ENCODE data around the gene RANBP17.
"Not testable (repeated sequence)": the region's sequence is repeated elsewhere in the genome, so short reads cannot be mapped to it uniquely, and the experiment has no call there.

RANBP17 gene

DNA sequence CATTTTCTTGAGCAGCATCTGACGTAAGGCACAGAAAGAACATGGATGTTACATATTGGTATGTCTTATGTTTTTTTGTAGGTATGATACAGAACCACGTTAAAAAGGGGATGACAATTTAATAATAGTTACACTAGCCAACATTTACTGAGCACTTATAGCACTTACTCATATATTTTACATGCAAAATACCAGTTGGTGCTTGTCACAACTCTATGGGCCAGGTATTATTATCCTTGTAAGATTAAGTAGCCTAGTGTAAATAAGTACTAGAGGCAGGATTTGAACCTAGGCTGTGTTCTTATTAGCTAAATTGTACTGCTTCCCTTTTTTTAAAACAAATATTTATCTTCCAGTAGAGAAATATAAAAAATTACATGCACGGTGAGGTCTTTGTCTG is 83.5 kb downstream of the RANBP17 start:
- no peak for DNase-seq (ENCODE audit: low spot score)

DNA sequence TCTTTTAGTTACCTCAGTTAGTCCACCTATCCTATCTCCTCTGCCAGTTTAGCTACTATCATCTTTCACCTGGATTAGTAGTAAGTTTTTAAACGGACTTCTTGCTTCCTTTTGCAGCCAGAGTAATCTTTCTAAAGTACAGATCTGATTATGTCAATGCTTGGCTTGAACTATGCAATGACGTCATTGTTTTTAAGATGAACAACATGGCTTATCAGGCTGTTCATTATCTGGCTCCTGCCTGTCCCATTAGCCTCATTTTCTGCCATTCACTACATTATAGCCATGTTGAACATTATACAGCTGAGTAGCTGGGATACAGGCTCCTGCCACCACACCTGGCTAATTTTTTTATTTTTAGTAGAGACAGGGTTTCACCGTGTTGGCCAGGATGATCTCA is 98.7 kb downstream of the RANBP17 start:
- DNase-seq (ENCODE audit: low spot score), result no peak

DNA sequence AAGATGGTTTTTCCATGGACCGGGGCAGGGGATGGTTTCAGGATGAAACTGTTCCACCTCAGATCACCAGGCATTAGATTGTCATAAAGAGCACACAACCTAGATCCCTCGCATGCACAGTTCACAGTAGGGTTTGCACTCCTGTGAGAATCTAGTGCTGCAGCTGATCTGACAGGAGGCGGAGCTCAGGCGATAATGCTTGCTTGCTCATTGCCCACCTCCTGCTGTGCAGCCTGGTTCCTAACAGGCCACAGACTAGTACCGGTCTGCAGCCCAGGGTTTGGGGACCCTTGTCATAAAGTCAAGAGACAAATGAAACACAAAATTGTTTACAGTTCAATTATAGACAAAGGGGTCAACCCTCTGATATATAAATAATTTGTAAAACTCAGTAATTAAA is 101.7 kb downstream of the RANBP17 start:
- no peak for DNase-seq (ENCODE audit: low spot score)

DNA sequence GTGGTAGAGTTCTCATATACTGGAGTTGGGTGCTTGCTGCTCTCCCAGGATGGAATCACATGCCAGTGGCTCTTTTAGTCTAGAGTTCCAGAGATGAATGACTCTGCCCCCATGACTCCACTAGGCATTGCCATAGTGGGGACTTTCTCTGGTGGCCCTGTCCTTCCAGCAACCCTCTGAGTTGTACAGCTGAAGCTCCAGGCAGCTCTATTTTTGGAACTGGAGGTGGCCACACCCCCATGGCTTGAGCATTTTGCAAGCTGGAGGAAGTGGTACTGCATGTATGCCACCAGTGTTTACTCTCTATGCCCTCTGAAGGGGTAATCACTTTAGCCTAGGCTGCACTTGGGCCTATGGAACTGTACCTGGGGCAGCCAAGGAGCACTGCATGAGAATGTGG is 112.6 kb downstream of the RANBP17 start:
- no peak for DNase-seq (ENCODE audit: low spot score)

DNA sequence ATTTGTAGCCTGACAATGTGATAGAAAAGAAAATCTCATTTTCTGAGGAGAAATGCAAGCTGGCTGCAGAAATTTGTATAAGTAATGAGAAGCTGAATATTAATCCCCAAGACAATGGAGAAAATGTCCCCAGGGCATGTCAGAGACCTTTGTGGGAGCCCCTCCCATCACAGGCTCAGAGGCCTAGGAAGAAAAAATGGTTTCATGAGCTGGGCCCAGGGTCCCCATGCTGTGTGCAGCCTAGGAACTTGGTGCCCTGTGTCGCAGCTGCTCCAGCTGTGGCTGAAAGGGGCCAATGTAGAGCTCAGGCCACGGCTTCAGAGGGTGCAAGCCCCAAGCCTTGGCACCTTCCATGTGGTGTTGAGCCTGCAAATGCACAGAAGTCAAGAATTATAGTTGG is 118.4 kb downstream of the RANBP17 start:
- DNase-seq (ENCODE audit: low spot score), result not testable (repeated sequence)

DNA sequence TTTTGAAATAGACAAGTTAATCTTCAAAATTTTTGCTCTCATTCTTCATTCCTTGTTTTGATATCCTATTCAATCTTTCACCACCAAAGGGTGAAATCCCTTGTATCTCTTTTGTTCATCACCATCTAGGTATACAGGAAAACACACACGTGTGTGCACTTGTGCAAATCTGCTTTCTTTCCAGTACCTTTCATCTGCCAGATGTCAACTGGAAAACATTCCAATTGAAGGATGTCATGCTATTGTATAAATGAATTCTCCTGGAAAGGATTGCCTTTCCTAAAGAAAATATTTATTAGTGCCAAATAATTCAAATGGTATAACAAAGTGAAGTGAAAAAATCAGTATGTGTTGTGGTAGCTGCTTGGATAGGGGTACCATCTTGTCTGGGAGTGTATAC is 123.7 kb downstream of the RANBP17 start:
- no peak for DNase-seq (ENCODE audit: low spot score)

DNA sequence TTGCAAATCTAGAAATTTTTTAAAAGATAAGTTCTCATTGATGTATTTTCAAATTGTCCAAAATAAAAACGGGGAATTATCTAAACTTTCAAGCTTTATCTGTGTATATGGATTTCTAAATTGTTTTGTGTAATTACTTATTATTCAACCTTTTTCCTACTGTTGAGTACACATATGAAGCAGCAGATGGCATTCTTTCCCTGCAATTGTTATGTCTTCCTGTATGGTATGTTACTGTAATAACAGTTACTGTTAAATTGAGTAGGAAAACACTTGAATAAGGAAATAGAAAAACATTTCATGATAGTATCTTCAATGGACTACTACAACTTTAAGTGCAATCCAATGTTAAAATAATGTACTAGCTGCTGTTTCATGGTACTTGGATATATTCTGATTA is 124.8 kb downstream of the RANBP17 start:
- DNase-seq (ENCODE audit: low spot score), result peak; percentile 55

GRCh38 chr5:170993476-170993875 is 131.7 kb downstream of the RANBP17 start:
- DNase-seq (ENCODE audit: low spot score), result no peak

- DNase-seq (ENCODE audit: low spot score), result no peak
These were observed 148.3 kb downstream of the RANBP17 start for GRCh38 chr5:171010086-171010485.

DNA sequence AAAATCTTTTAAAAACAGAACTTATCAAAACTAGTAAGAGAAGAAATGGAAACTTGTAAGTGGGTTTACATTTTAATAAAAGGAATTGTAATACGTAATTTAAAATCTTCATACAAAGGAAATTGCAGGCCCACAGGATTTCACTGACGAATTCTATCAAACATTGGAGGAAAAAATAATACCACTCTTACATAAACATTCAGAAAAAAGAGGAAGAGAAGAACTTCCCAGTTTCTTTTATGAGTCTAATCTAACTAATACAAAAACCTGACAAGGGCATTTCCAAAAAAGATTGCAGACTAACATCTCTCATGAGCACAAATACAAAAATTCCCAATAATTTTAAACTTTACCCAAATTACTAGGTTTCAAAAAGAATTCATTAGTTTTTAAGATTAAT is 149.0 kb downstream of the RANBP17 start:
- DNase-seq (ENCODE audit: low spot score), result no peak

- no peak for DNase-seq (ENCODE audit: low spot score)
These were observed 161.7 kb downstream of the RANBP17 start for GRCh38 chr5:171023508-171023907.

- no peak for DNase-seq (ENCODE audit: low spot score)
These were observed 162.3 kb downstream of the RANBP17 start for GRCh38 chr5:171024084-171024483.

DNA sequence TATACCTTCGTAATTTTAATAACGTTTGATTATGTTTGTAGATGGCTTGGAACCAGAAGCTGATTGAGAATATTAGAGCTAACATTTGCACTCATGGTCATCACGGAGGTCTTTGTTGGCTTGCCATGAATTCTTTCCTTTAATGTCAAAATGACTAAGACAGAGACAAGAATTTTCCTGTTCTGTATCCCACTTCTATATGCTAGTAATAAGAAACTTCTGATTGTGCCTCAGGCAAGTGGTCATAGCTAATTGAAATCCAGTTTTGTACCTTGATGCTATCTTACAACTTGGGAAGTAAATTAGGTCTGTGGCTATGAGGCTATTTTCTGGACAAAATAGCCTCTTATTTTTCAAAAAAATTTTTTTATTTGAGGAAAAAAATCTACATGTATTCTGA is 167.6 kb downstream of the RANBP17 start:
- no peak for DNase-seq (ENCODE audit: low spot score)

DNA sequence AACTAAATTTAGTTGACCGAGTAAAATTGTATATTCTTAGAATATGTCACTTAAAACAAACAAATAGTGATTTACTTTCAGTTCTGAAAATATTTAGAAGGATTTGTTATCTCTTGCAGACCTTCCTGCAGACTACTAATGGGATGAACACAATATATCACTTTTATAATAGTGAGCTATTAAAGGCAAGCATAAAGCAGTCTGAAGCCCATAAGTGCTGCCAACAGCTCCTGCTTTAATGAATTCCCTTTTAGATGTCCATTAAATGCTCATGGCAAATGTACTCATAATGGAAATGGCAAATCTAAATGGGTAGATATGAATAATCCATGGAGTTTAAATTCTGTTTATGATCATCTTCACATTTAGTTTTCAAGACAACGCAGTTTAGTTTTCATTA is 170.2 kb downstream of the RANBP17 start:
- no peak for DNase-seq (ENCODE audit: low spot score)

DNA sequence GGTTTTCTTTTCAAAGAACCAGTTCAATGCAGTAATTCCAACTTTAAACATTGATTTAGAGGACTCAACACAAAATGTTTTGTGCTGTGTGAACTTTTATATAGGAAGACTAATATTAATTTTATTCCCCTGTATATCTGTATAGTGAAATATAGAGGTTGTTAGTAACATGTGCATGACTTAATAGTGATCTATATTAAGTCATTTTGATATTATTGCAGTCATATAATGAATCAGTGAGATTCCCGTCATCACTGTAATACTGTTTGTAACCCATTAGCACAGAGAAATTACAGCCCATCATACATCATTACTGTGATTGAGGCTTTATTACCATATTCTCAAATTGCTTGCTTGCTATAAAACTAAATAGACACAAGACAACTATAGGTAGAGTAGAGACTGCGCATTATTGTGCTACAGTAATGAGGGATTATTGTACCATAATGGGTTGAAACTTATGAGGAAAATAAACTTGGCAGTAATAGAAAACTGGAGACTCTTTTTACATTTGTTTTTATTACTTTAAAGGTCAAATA is 170.7 kb downstream of the RANBP17 start:
- no peak for DNase-seq (ENCODE audit: low spot score)

GRCh38 chr5:171041893-171042292 is 180.1 kb downstream of the RANBP17 start:
- not testable (repeated sequence) for DNase-seq (ENCODE audit: low spot score)

GRCh38 chr5:171050916-171051315 is 189.1 kb downstream of the RANBP17 start:
- DNase-seq (ENCODE audit: low spot score), result no peak

GRCh38 chr5:171055875-171056454 is 194.1 kb downstream of the RANBP17 start:
- DNase-seq (ENCODE audit: low spot score), result no peak

- DNase-seq (ENCODE audit: low spot score), result no peak
These were observed 205.8 kb downstream of the RANBP17 start for GRCh38 chr5:171067540-171068130.

DNA sequence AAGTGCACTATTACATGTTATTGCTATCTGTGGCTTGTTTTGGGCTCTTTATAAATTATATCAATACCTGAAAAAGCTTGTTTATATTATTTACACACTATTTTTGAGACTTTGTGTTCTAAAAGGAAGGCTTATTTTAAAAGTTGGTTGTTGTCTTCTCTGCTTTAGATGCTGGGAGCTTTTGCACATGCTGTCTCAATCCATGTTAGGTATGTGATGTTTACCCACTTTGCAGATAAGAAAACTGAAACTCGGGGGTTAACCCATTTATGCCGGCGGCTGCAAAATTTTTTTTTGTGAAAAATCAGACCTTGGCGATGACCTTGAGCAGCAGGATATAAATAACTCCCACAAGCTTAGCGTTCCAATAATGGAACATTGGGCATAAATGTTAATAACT is 212.9 kb downstream of the RANBP17 start:
- DNase-seq (ENCODE audit: low spot score), result no peak

DNA sequence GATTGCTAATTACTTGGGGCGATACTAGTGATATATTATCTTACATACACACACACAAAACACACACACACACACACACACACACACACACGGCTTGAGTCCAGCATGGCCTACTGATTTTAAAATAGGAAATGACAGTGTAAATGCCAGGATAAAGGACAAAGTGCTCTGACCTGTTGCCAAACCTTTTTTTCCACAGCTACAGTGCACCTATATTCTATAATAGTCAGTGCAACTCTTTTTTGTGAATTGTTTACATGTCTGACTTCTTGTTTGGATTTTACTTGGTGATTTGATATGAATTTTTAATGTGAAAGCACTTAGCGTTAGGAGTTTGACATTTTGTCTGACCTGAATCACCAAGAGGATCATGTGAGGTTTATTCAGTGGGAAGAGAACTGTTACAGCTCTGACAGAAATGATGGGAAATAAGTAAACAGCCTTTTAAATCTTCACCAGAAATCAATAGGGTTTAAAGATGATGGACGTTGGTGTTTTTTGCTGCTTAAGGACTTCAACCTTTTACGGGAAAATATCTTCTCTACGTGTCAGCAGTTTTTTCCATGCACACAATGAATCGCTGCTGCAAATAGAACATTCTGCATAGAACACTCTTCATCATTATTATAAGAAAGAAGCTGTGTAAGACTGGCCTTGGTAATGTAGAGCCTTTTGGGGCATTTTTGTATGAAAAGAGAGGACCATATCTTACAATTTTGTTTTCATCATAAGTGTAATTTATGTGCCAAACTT is 218.5 kb downstream of the RANBP17 start:
- no peak for DNase-seq (ENCODE audit: low spot score)

DNA sequence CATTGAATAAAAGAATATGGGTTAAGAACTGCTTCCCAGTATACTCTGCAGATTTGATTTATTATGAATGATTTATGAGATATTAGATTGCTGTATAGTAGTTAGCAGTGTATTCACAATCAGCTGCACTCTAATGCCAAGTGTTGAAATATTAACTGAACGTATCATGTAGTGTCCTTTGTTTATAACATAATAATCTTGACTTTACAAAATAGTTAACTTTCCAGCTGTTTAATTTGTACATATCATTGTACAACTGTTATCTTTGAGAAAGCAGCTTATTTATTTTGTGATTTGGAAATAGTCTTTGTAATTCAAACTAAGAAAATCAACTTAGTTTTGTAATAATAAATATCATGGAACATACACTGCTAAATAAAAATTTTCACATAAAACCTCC is 219.5 kb downstream of the RANBP17 start:
- no peak for DNase-seq (ENCODE audit: low spot score)

GRCh38 chr5:171092194-171092593 is 230.4 kb downstream of the RANBP17 start:
- DNase-seq (ENCODE audit: low spot score), result no peak
